ENCODE data around the gene MYH7B. TPM values are rescaled to one million over a fixed set of nuclear protein-coding genes. Genes with fewer than 3 reads are reported as not detected.
A peak's percentile ranks its signal among the peaks of the same experiment; 100 is the strongest.

The MYH7B gene
- total RNA-seq, 1 experiment from 2014 or later = 0.52 TPM

DNA sequence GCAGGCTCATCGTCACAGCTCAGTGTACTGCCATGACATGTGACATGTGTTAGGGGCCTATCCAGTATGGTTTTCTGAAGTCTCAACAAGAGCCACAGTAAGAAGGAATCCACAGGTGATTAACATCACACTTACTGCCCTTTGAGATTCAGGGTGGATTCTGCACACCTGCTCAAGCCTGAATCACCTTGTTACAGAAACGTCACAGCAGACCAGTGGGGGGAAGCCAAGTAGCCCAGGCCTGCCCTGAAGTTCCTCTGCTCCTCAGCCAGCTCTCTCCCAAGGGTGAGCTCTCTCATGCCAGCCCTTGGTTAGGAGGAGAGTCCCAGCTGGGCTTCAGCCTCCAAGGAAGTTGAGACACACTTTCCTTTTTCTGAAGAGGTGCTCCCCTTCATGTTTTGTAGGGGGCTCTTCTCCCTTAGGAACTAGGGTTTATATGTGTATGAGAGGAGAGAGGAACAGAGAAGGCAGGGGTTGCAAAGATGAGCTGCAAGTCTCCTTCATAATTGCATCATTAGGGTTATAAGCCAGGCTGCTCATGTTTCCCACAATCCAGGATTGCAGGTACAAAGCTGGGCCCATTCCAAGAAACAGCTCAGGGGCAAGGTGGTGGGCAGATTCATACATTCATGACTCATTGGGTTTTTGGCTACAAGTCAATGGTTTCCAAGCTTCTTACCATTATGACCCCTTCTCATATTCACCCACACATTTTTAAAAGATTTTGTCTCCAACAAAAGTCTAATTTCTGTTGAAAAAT, 11.7 kb upstream of the MYH7B start:
- H3K9me3 Mint-ChIP-seq (ENCODE audit: low read depth, unreplicated experiment) = no peaks in the 10 kb centered on the region
- no peaks in the 10 kb centered on the region for H3K27me3 Mint-ChIP-seq (ENCODE audit: unreplicated experiment)
- H3K36me3 Mint-ChIP-seq (ENCODE audit: insufficient read depth, unreplicated experiment) = peaks cover 24% of the 10 kb centered on the region
- H3K4me3 Mint-ChIP-seq (ENCODE audit: low read depth, unreplicated experiment) = no peak overlapping the region
- DNase-seq = no peak
- CTCF ChIA-PET = interaction anchor here (0.5 to 1.6 kb wide), 4 partner anchors 68 to 491 kb away, joined by 3 to 5 read pairs (median 4); partner anchors contain the start of gene ACSS2
- BruUV-seq (replicated peaks) = no TSS peak
- H3K27ac Mint-ChIP-seq (ENCODE audit: unreplicated experiment) = peak overlapping the region; percentile 36
- intact Hi-C loops (cut with micrococcal nuclease; ENCODE audit: unreplicated experiment) = no loop called here
- TF ChIP-seq, protein P1, sequence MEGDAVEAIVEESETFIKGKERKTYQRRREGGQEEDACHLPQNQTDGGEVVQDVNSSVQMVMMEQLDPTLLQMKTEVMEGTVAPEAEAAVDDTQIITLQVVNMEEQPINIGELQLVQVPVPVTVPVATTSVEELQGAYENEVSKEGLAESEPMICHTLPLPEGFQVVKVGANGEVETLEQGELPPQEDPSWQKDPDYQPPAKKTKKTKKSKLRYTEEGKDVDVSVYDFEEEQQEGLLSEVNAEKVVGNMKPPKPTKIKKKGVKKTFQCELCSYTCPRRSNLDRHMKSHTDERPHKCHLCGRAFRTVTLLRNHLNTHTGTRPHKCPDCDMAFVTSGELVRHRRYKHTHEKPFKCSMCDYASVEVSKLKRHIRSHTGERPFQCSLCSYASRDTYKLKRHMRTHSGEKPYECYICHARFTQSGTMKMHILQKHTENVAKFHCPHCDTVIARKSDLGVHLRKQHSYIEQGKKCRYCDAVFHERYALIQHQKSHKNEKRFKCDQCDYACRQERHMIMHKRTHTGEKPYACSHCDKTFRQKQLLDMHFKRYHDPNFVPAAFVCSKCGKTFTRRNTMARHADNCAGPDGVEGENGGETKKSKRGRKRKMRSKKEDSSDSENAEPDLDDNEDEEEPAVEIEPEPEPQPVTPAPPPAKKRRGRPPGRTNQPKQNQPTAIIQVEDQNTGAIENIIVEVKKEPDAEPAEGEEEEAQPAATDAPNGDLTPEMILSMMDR (IDR thresholded peaks at IDR 0.05; ENCODE audit: unreplicated experiment) = no peak
- peaks cover 18% of the 10 kb centered on the region for H3K4me1 Mint-ChIP-seq (ENCODE audit: low read depth, unreplicated experiment)

DNA sequence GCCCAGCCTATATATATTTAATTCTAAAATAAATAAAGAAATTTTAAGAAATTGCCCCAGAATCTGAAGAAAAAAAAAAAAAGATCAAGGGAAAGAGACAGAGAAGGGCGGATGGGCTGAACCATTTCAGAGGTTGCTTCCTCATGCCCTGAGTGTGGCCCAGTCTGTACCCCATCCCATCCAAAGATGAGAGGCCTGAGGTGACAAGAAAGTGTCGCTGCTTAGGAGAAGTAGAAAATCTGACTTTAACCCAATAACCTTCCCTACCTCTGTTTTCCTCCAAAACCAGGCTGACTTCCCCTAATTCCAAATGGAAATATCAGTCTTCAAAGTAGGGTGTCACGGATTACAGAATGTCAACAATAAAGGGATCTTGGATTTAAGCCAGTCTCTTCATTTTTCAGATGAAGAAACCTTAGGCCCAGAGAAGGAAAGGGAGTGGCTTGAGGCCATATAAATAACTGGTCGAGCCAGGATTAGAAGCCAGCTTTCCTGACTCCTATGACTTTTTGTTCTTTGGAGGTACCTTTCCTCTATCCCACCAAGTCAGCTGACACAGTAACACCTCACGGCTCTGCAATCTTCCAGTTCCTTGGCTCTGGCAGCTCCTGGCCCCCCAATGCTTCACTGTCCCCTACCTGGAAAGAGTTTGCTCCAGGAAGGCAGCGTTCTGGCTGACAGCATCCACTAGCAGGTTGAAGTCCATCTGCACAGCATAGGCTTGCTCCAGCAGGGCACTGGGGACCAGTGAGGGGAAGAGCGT, 10.2 kb upstream of the MYH7B start:
- no peak overlapping the region for H3K27ac Mint-ChIP-seq (ENCODE audit: unreplicated experiment)
- TF ChIP-seq, protein P1 (IDR thresholded peaks at IDR 0.05; ENCODE audit: unreplicated experiment) = no peak
- no peak for DNase-seq
- H3K9me3 Mint-ChIP-seq (ENCODE audit: low read depth, unreplicated experiment) = no peaks in the 10 kb centered on the region
- H3K36me3 Mint-ChIP-seq (ENCODE audit: insufficient read depth, unreplicated experiment) = peaks cover 37% of the 10 kb centered on the region
- intact Hi-C loops (cut with micrococcal nuclease; ENCODE audit: unreplicated experiment) = no loop called here
- BruUV-seq (replicated peaks) = no TSS peak
- H3K4me3 Mint-ChIP-seq (ENCODE audit: low read depth, unreplicated experiment) = no peak overlapping the region
- peaks cover 18% of the 10 kb centered on the region for H3K4me1 Mint-ChIP-seq (ENCODE audit: low read depth, unreplicated experiment)
- no peaks in the 10 kb centered on the region for H3K27me3 Mint-ChIP-seq (ENCODE audit: unreplicated experiment)
- CTCF ChIA-PET = interaction anchor here (0.6 kb wide), 1 partner anchor 368 kb away, joined by 3 read pairs; no protein-coding TSS in a partner anchor

- H3K36me3 Mint-ChIP-seq (ENCODE audit: insufficient read depth, unreplicated experiment) = peaks cover 31% of the 10 kb centered on the region
- intact Hi-C loops (cut with micrococcal nuclease; ENCODE audit: unreplicated experiment) = no loop called here
- BruUV-seq (replicated peaks) = no TSS peak
- CTCF ChIA-PET = interaction anchor here (0.6 kb wide), 2 partner anchors 43 to 59 kb away, joined by 3 to 7 read pairs; no protein-coding TSS in a partner anchor
- no peak overlapping the region for H3K27ac Mint-ChIP-seq (ENCODE audit: unreplicated experiment)
- no peaks in the 10 kb centered on the region for H3K9me3 Mint-ChIP-seq (ENCODE audit: low read depth, unreplicated experiment)
- no peaks in the 10 kb centered on the region for H3K27me3 Mint-ChIP-seq (ENCODE audit: unreplicated experiment)
- no peak for DNase-seq
- TF ChIP-seq, protein P1 (IDR thresholded peaks at IDR 0.05; ENCODE audit: unreplicated experiment) = no peak
- H3K4me1 Mint-ChIP-seq (ENCODE audit: low read depth, unreplicated experiment) = peaks cover 18% of the 10 kb centered on the region
- H3K4me3 Mint-ChIP-seq (ENCODE audit: low read depth, unreplicated experiment) = no peak overlapping the region
These were observed 9.0 kb upstream of the MYH7B start for GRCh38 chr20:34946661-34947060.

GRCh38 chr20:34947336-34947735, 8.3 kb upstream of the MYH7B start:
- H3K27me3 Mint-ChIP-seq (ENCODE audit: unreplicated experiment) = no peaks in the 10 kb centered on the region
- TF ChIP-seq, protein P1 (IDR thresholded peaks at IDR 0.05; ENCODE audit: unreplicated experiment) = no peak
- H3K9me3 Mint-ChIP-seq (ENCODE audit: low read depth, unreplicated experiment) = no peaks in the 10 kb centered on the region
- no peak overlapping the region for H3K4me3 Mint-ChIP-seq (ENCODE audit: low read depth, unreplicated experiment)
- peaks cover 31% of the 10 kb centered on the region for H3K36me3 Mint-ChIP-seq (ENCODE audit: insufficient read depth, unreplicated experiment)
- no peak for DNase-seq
- H3K4me1 Mint-ChIP-seq (ENCODE audit: low read depth, unreplicated experiment) = peaks cover 18% of the 10 kb centered on the region
- CTCF ChIA-PET = no interaction called here
- no TSS peak for BruUV-seq (replicated peaks)
- intact Hi-C loops (cut with micrococcal nuclease; ENCODE audit: unreplicated experiment) = no loop called here
- no peak overlapping the region for H3K27ac Mint-ChIP-seq (ENCODE audit: unreplicated experiment)
